ENCODE measurements around the gene SBNO2.

- TF ChIP-seq CTCF (IDR thresholded peaks at IDR 0.05; ENCODE audit: low read depth, low read length, missing input control) (no peak), JUND (IDR thresholded peaks at IDR 0.05) (no peak)
These were observed 47.8 kb upstream of the SBNO2 start for GRCh38 chr19:1221904-1222255.

Measured in liver (tissue), 3 donors.